NCI-H82 treated with DMSO at 0.1 percent for 48 hours (cell line): ENCODE data around the gene PPEF2.
"Not testable (repeated sequence)": the region's sequence is repeated elsewhere in the genome, so short reads cannot be mapped to it uniquely, and the experiment has no call there.

Experiments used
- DNase-seq: peaks from one replicate; lab custom pipeline; 2025; ENCODE audit not compliant: unreplicated experiment; lab: John Stamatoyannopoulos, UW

PPEF2 gene

GRCh38 chr4:75902352-75902751, at the start of gene PPEF2:
TSS of gene PPEF2 (minus strand) at chr4:75902452. CDS start at chr4:75896325, 6,127 bp downstream.
- DNase-seq: no peak

DNA sequence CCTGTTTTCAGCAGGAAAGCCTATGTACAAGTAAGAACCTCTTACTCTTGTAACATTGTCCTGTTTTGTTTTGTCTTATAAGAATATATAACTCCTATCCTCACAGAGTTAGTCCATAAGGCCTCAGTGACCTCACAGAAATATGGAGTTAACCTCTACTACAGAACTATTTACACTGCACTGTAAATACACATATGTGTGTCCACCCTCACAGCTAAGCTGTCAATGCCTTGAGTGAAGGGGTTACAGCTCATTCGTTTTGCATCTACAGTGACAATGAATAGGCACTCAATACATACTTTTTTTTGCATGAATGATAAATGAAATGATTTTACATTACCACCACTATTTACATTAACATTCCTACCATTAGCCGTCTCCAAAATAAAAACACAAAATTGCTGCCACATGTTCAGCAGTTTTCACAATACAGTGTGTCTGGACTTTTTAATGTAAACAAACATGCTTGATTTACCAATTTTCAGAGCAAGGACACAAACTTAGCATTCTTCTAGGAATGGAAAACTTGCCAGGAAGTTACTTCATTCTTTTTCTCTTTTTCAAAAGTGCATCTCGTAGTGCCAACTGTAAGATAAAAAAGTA, 48.1 kb upstream of the PPEF2 start:
- no peak for DNase-seq

DNA sequence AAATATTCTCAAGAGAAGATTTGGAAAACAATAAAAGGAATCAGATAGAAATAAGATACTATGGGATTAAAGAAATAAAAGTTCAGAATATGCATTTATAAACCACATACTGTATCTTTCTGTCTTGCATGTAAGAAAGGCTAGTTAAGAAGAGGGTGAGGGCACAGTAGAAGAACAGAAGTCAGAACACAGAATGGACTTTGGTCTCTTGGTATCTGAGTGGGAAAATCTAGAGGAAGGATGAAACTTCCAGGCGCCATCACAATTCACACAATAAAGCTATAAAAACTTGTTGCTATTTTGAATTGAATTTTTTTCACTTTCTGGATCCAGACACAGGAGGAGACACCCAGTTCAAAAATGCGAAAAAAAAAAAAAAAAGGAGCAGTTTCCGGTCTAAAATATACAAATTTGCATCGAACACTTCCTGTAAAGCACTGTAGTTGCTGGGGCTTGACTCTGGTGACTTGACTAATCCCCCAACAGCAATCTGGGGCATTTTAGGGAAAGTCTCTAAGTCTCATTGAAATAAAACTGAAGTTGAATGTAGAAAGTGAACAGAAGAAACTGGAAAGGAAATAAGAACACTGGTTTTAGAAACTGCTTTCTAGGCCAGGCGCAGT, 46.7 kb upstream of the PPEF2 start:
- no peak for DNase-seq

DNA sequence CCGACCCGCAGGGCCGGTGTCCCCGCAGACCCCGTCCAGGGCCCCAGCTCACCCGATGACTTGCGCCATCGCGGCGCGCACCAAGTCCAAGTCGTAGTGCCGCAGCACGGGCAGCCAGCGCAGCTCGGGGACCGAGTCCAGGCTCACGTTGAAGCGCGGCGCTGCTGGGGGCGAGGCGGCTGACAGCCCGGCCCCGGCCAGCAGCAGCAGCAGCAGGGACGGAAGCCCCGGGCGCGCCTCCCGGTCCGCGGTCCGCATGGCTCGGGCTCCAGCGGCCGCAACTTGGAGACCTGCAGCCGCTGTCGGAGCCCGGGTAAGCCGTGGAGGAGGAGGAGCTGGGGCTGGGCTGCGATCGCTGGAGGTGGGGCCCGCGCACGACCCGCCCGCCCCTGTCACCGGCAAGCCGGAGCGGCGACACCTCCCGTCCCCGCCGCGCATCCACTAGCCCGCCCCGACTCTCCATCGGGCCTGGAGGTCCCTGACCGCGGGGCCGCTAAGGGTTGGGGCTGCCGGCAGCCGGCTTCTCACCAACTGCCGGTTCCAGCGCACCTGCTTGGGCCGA, 38.5 kb upstream of the PPEF2 start, which contains the start of gene NAAA:
NAAA (minus strand) TSS at position 322 of the 562 bp plus-strand sequence; CDS start at position 258, 64 bp downstream.
- DNase-seq: peak; percentile 46

DNA sequence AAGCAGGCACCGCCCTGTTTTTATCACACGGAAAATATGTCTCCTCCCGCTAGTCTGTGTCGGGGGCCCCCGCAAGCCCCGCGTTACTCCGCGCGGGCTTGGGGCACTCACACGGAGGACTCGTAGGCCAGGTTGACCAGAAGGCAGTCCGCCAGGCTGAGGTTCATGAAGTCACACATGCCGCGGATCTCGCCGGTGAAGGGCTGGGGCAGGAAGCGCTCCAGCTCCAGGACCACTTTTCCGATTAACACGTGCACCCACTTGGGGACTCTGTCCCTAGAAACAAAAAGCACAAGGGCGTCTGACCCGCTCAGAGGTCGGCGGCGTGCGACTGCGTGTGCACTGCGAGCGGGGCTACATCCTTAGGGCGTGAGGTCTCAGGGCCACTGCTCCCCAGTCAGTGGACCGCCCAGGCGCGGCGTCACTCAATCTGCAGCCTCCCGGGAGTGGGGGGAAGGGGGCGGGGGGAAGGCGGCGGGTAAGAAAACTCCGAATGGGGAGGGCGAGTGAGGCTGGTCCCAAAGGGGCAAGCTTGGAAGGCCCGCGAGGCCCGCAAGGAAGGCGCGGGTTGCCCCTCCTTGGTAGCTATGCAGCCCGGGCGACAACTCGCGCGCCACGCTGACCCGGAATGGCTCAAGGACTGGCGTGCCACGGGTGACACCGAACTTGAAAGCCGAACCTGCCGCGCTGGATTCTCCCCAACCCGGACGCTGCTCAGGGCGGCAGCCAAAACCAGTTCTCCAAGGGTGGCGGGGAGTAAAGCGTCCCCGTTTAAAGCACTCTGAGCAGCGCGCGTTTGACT, 37.8 kb upstream of the PPEF2 start:
- DNase-seq: no peak

DNA sequence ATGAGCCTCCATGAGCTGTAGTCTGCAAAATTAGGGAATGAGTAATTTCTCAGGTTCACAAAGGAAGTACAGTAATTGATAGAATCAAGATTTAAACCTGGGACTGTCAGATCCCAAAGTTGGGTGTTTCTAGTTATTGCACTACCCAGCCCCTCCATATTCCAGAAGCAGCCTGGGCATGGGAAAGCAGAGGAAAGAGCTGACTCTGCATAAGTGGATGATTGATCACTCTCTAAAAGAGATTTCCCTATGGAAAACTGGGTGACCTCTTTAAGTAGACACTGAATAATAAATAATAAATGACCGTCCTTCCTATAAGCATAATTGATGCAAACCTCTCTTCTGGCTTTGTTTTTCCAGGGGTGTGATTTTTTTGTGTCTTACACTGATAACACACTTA, 33.4 kb upstream of the PPEF2 start:
- DNase-seq: no peak

- no peak for DNase-seq
Observed at GRCh38 chr4:75930152-75930551, 27.9 kb upstream of the PPEF2 start.

DNA sequence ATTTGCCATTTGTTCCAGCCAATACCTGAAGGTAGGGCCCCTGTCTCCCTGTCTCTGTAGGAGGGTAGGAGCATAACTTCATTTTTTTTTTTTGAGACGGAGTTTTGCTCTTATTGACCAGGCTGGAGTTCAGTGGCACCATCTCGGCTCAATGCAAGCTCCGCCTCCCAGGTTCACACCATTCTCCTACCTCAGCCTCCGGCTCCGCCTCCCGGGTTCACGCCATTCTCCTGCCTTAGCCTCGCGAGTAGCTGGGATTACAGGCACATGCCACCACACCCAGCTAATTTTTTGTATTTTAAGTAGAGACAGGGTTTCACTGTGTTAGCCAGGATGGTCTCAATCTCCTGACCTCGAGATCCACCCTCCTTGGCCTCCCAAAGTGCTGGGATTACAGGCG, 22.7 kb upstream of the PPEF2 start:
- not testable (repeated sequence) for DNase-seq

DNA sequence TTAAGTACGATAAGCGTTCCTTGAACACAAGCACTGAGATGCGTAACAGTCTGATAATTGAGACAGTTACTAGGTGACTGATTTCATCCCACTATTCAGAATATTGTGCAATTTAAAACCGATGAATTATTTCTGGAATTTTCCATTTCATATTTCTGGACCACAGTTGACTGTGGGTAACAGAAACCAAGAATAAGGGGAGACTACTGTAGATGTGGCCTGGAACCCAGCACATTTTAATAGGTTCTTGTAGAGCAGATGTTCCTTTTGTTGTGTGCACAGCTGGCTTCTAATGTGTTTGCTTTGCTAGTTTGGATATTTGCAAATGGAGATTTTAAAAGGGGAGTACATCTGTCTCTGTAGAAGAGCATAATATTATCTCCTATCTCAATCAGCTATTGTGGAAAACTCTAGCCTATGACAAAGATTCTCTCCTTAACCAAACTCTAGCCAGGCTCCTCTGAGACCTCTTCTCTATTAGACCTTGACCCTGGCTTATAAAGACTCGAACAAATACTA, 22.1 kb upstream of the PPEF2 start:
- DNase-seq: no peak

DNA sequence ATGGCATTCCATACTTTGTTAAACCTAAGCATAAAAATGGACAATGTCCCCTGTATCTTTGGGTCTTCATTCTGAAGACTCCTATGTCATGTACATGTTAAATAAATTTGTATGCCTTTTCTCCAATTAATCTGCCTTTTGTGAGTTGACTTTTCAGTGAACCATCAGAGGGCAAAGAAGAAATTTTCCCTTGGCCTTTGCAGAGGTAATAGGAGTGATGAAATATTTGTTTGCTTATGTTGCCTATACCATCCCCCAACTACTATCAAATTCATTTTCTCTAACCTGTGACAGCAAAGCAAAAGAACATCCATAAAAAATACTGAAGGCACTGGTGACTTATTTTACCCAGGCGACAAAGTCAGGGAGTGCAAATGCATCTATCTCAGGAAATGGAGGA, 20.3 kb upstream of the PPEF2 start:
- DNase-seq: no peak

DNA sequence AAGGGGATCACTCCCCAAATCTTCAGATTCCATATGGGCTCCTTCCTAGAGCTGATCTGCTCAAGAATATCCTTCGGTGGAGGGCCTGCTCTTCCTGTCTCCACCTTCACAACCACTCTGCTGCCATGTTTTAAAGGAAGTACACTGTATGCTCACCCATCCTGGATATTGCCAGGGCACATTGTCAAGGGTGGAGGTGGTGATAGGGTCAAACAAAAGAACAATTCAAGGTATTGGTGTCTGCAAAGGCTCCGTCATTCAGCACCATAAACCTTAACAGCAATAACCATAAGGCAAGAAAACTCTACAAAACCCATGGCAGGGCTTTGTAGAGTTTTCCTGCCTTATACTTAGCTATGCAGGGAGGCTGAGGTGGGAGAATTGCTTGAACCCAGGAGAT, 19.7 kb upstream of the PPEF2 start:
- DNase-seq: no peak

DNA sequence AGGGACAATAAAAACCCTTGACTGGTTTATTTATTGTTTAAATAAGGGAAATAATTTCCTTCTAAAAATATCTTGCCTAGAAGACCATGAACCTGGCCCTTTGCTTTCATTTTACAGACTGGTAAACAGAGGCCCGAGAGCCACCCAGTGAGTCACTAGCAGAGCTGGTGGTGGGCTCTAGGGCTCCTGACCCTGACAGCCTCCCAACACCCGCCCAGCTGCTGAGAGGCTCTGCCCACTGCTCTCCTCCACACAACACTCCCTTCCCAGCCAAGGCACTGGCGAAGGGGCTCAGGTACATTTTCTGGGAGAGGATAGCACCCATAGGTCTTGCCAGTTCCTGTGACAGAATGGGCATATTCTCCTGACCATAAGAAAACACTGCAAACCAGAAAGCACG, 18.1 kb upstream of the PPEF2 start:
- no peak for DNase-seq

GRCh38 chr4:75919920-75920319, 17.7 kb upstream of the PPEF2 start:
- no peak for DNase-seq

DNA sequence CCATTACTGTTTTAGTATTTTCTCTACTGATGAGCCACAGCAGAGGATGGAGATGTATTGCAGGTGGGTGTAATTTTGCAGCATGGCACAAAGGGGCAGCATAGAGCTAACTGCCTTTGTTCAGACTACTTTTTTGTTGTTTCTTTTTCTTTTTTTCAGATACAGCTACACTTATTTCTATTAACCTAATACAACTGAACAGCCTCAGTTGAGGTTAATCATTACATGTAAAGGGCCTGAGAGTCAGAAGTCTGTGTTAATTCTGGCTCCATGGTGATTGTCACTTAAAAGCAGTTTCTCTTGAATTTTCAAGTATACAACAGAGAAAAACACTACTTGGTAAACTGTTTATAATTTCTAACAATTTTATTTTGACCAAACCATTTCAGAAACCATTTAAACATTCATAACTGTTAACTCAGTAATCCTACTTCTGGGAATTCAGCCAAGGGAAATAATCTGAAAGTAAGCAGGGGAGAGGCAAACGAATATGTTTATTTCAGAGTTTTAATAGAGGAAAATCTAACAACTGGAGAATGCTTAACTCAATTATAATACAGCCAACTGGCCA, 13.9 kb upstream of the PPEF2 start:
- no peak for DNase-seq

GRCh38 chr4:75912968-75913367, 10.7 kb upstream of the PPEF2 start:
- DNase-seq: no peak

- not testable (repeated sequence) for DNase-seq
Observed at GRCh38 chr4:75910831-75911230, 8.6 kb upstream of the PPEF2 start.

- no peak for DNase-seq
Observed at GRCh38 chr4:75909405-75909804, 7.2 kb upstream of the PPEF2 start.

DNA sequence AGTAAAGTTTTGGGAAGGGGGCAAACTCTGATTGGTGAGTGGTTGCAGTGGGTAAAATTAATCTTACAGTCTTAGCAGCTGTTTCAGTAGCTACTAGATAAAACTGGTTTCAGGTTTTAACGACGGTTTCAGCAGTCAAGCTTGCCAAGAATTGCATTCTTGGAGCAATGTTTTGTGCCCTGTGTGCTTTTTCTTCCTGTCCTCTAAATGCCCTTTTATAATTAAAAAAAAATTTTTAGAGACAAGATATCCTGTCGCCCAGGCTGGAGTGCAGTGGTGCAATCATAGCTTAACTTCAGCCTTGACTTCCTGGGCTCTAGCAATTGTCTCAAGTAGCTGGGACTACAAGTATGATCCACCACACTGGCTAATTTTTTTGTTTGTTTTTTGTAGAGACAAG, 6.3 kb upstream of the PPEF2 start:
- no peak for DNase-seq

GRCh38 chr4:75907966-75908365, 5.7 kb upstream of the PPEF2 start:
- DNase-seq: no peak

GRCh38 chr4:75904076-75904475, 1.8 kb upstream of the PPEF2 start:
- no peak for DNase-seq

- no peak for DNase-seq
Observed at GRCh38 chr4:75898536-75898935, 3.7 kb downstream of the PPEF2 start.
